K562 (cell line): Measurements from ENCODE around the gene PSMD13. TPM values are rescaled to one million over a fixed set of nuclear protein-coding genes. Genes with fewer than 3 reads are reported as not detected.

ENCODE experiments used
- CTBP1 ChIP-seq: fragments of 450-650 bp; IDR thresholded peaks from 2 replicates; pipeline ENCODE4 v1.6.1; 2016; ENCODE audit warnings: borderline replicate concordance
- E4F1 ChIP-seq: fragments of 250-450 bp; sonication (Bioruptor Pico); IDR thresholded peaks from 2 replicates; pipeline ENCODE4 v1.5.0; 2021; ENCODE audit warnings: mild to moderate bottlenecking, borderline replicate concordance
- GABPA ChIP-seq: fragments of 200-800 bp; sonication (Bioruptor generic); conservative IDR thresholded peaks from 2 replicates; pipeline ENCODE4 v1.6.1; 2016; ENCODE audit warnings: low read depth, missing genetic modification characterization, missing compliant biosample characterization
- HCFC1 ChIP-seq: IDR thresholded peaks from 2 replicates; pipeline ENCODE4 v1.6.1; 2012; ENCODE audit warnings: low read depth, low read length, improper control_type of control experiment
- KDM5B ChIP-seq: fragments of 200-600 bp; sonication (generic); IDR thresholded peaks from 2 replicates; pipeline ENCODE4 v1.6.1; 2012; ENCODE audit warnings: low read depth, mild to moderate bottlenecking, moderate library complexity, low read length, control low read depth, inconsistent platforms; ENCODE audit not compliant: insufficient replicate concordance
- KLF1 ChIP-seq: fragments of 450-650 bp; IDR thresholded peaks from 2 replicates; pipeline ENCODE4 v1.6.1; 2016; ENCODE audit warnings: missing genetic modification characterization, missing compliant biosample characterization
- MAZ ChIP-seq, 2 experiments: fragments of 450-650 bp in 1 of 2; sonication (generic) in 1 of 2; formaldehyde crosslinking; IDR thresholded peaks in 1 of 2; conservative IDR thresholded peaks in 1 of 2; 2 replicates each; pipeline versions ENCODE4 v1.4.0 to v1.5.0; 2020; ENCODE audit warnings: mild to moderate bottlenecking in 1 of 2, missing genetic modification reagents in 1 of 2
- PCBP1 ChIP-seq: fragments of 200-400 bp; formaldehyde crosslinking; IDR thresholded peaks from 2 replicates; pipeline ENCODE4 v1.6.1; 2018; ENCODE audit warnings: mild to moderate bottlenecking, low read depth, low read length; ENCODE audit not compliant: poor library complexity, severe bottlenecking
- TCF7 ChIP-seq: sonication (generic); IDR thresholded peaks from 2 replicates; pipeline ENCODE4 v1.6.1; 2016; ENCODE audit warnings: antibody characterized with exemption, borderline replicate concordance
- TGIF2 ChIP-seq: sonication (generic); formaldehyde crosslinking; IDR thresholded peaks from 2 replicates; pipeline ENCODE4 v1.8.1; 2022; ENCODE audit warnings: mild to moderate bottlenecking, missing genetic modification reagents, moderate library complexity
- TRIM24 ChIP-seq, 2 experiments: fragments of 450-650 bp; IDR thresholded peaks; 2 replicates each; pipeline ENCODE4 v1.6.1; 2016
- UBTF ChIP-seq, 2 experiments: IDR thresholded peaks; 2 replicates each; pipeline ENCODE4 v1.6.1; 2012; ENCODE audit warnings: improper control_type of control experiment in 2 of 2, low read depth in 2 of 2, low read length in 2 of 2, borderline replicate concordance in 1 of 2
- ZBTB12 ChIP-seq: fragments of 250-450 bp; sonication (Bioruptor Pico); IDR thresholded peaks from 2 replicates; pipeline ENCODE4 v1.4.0; 2020
- ZC3H11A ChIP-seq: IDR thresholded peaks from 2 replicates; pipeline ENCODE4 v1.6.1; 2012; ENCODE audit warnings: low read depth, low read length, improper control_type of control experiment
- ZNF277 ChIP-seq: fragments of 250-450 bp; sonication (Bioruptor Pico); IDR thresholded peaks from 2 replicates; pipeline ENCODE4 v1.8.0; 2022; ENCODE audit warnings: inconsistent platforms, mild to moderate bottlenecking, moderate library complexity, borderline replicate concordance
- ZZZ3 ChIP-seq: fragments of 450-650 bp; IDR thresholded peaks from 2 replicates; pipeline ENCODE4 v1.6.1; 2016; ENCODE audit warnings: antibody characterized with exemption, mild to moderate bottlenecking, moderate library complexity
- polyA plus RNA-seq, 8 experiments: library from polyadenylated mRNA; depleted of rRNA in 4 of 8; stranded (reverse) in 5 of 8; unstranded in 3 of 8; fragments of >200 nt; fragmentation: Nextera tagmentation in 2 of 8; fragmentation: Illumina TruSeq in 1 of 8; extraction: Ambion mirVana in 2 of 8; extraction: Trizol in 1 of 8; gene quantifications; 2 replicates each; pipeline versions ENCODE4 v1.2.1 to v1.2.3, GENCODE V29; 2011 to 2014; ENCODE audit warnings: inconsistent platforms in 1 of 8, missing spikeins in 1 of 8
- total RNA-seq, 7 experiments: library from RNA; depleted of rRNA in 6 of 7; stranded (reverse); fragments of >200 nt in 6 of 7; fragmentation: Illumina TruSeq in 2 of 7; extraction: Trizol in 2 of 7; gene quantifications; 2 replicates each; pipeline versions ENCODE4 v1.2.1 to v1.2.3, GENCODE V29; 2011 to 2021; ENCODE audit warnings: low replicate concordance in 1 of 7
- TF ChIP-seq, protein P1 (sequence below): fragments of 450-650 bp; IDR thresholded peaks from 2 replicates; pipeline ENCODE4 v1.6.1; 2016; ENCODE audit warnings: borderline replicate concordance

PSMD13 gene
- total and polyA plus RNA-seq, 9 of the 15 experiments (the other 6 are each of a cell fraction or from before 2014, with no cell fraction given), result 185 to 383 (median 267) TPM

DNA sequence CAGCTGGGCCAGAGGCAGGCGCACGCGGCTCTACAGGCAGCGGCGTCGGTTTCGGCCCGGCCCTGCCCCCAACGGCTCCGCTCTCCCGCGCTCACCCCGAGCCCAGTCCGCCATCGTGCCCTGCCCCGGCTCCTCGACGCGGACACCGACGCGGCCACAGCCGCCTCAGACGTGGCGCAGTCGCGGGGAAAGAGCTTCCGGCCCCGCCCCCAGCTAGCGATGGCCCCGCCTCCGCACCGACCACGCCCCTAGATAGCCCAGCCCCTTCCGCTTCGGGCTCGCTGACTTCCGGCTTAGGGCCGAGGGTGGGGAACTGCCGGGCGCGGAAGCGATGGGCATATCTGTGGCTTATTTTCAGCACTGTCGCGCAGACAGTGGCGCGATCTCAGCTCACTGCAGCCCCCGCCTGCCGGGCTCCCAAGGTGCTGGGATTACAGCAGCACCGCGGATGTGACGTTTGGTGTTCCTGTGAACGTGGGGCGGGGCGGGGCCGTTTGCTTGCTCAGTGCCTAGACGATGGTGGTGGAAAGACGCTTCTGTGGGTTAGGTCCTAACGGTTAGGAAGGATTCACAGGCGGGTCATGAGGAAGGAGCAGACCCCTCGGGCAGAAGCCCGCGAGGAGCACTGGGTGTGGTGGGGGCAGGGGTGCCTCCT lies 29.4 kb upstream of the PSMD13 start, which contains the start of the genes BET1L and RIC8A (continued):
- TF ChIP-seq E4F1 (CRISPR knock-in tag), result peak; percentile 96
- TF ChIP-seq PCBP1, result peak; percentile 44
- peak; percentile 26; the same call in 1 of the 2 replicates for TF ChIP-seq CTBP1
- TF ChIP-seq ZNF277 (CRISPR knock-in tag), result no peak
- TF ChIP-seq TGIF2 (CRISPR knock-in tag), result 0 out of 2 replicates have a peak, but pooled peaks have one; percentile 64
- TF ChIP-seq ZZZ3, result no peak
- peak; percentile 61; the same call in 1 of the 2 replicates for TF ChIP-seq TCF7
- TF ChIP-seq ZC3H11A, result 0 out of 2 replicates have a peak, but pooled peaks have one; percentile 15
- TF ChIP-seq ZBTB12 (CRISPR knock-in tag), result peak; percentile 83
- peak; percentile 86 for TF ChIP-seq KDM5B
- peak in 1 of 2 experiments; percentile 75; a peak in 2 of 4 replicates for TF ChIP-seq TRIM24 (IDR thresholded peaks at IDR 0.05)
- 0 out of 4 replicates have a peak, but pooled peaks have one; percentile 40 to 65 for TF ChIP-seq UBTF (IDR thresholded peaks at IDR 0.05; ENCODE audit: borderline replicate concordance in 1 of 2, low read depth in 2 of 2, low read length in 2 of 2)
- peak; percentile 72 for TF ChIP-seq HCFC1
- TF ChIP-seq GABPA (tag), result peak; percentile 96
- TF ChIP-seq MAZ (CRISPR knock-in tag; conservative IDR thresholded peaks at IDR 0.05 in 1 of 2, IDR thresholded peaks at IDR 0.05 in 1 of 2), result peak; percentile 96 to 100
- TF ChIP-seq, protein P1, sequence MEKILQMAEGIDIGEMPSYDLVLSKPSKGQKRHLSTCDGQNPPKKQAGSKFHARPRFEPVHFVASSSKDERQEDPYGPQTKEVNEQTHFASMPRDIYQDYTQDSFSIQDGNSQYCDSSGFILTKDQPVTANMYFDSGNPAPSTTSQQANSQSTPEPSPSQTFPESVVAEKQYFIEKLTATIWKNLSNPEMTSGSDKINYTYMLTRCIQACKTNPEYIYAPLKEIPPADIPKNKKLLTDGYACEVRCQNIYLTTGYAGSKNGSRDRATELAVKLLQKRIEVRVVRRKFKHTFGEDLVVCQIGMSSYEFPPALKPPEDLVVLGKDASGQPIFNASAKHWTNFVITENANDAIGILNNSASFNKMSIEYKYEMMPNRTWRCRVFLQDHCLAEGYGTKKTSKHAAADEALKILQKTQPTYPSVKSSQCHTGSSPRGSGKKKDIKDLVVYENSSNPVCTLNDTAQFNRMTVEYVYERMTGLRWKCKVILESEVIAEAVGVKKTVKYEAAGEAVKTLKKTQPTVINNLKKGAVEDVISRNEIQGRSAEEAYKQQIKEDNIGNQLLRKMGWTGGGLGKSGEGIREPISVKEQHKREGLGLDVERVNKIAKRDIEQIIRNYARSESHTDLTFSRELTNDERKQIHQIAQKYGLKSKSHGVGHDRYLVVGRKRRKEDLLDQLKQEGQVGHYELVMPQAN, result peak; percentile 78; the same call in 1 of the 2 replicates
- TF ChIP-seq KLF1 (tag), result 0 out of 2 replicates have a peak, but pooled peaks have one; percentile 53
